Measurements from ENCODE around the gene SFTA2. TPM values are rescaled to one million over a fixed set of nuclear protein-coding genes. Genes with fewer than 3 reads are reported as not detected.

The SFTA2 gene
- total and polyA plus RNA-seq, 10 of the 15 experiments (the other 5 are each of a cell fraction or from before 2014, with no cell fraction given), result 0.15 to 0.92 (median 0.33) TPM; not detected in 4

DNA sequence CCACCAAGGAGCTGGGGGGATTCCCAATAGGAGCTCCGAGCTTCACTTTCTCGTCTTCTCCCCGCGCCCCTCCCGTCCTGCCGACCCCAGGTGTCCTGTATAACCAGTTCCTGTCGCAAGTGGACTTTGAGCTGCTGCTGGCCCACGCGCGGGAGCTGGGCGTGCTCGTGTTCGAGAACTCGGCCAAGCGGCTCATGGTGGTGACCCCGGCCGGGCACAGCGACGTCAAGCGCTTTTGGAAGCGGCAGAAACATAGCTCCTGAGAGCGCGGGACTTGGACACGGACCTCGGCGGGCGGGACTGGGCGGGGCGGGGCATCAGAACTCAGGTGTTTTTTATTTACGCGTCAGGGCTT is 18.3 kb downstream of the SFTA2 start:
- H3K27ac ChIP-seq (ENCODE audit: control insufficient read depth, insufficient read depth), result peak overlapping the region; percentile 56
- RAD21 ChIA-PET (ENCODE audit: unreplicated experiment), result interaction anchor here (0.7 to 4.6 kb wide), 50 partner anchors 9 to 460 kb away, joined by 3 to 138 read pairs (median 5); partner anchors contain the start of genes CCHCR1, DDR1, IER3 and MDC1
- ATAC-seq (peak; percentile 74), DNase-seq (ENCODE audit: low read depth, low spot score) (no peak), FAIRE-seq (no peak)
- CTCF ChIA-PET, result interaction anchor here (0.9 to 9.3 kb wide), 35 partner anchors 10 to 460 kb away, joined by 3 to 122 read pairs (median 7); partner anchors contain the start of genes DDR1 and DHX16
- peak overlapping the region; percentile 77 for H2AFZ ChIP-seq (ENCODE audit: control insufficient read depth, low read depth, low read length)
- peaks cover 12% of the 10 kb centered on the region for H3K79me2 ChIP-seq (ENCODE audit: control insufficient read depth, insufficient read depth, low read length)
- in situ Hi-C loops (cut with MboI) (no loop called here), intact Hi-C loops (cut with micrococcal nuclease; ENCODE audit: unreplicated experiment) (loop anchor here (1.0 to 2.0 kb wide), 2 partner anchors 85 to 129 kb away; no protein-coding TSS in a partner anchor)
- H3K4me2 ChIP-seq (ENCODE audit: control insufficient read depth, insufficient read depth), result peak overlapping the region; percentile 99
- BruUV-seq (replicated peaks), result no TSS peak
- no peaks in the 10 kb centered on the region for H3K9me3 ChIP-seq (replicated peaks; ENCODE audit: control insufficient read depth, insufficient read depth, low read length)
- TF ChIP-seq HDGF (IDR thresholded peaks at IDR 0.05) (peak; percentile 79; the same call in 1 of the 2 replicates), EED (IDR thresholded peaks at IDR 0.05; ENCODE audit: low read depth) (0 out of 2 replicates have a peak, but pooled peaks have one; percentile 6), SUZ12 (IDR thresholded peaks at IDR 0.05; ENCODE audit: unreplicated experiment) (no peak), ZBED1 (IDR thresholded peaks at IDR 0.05; ENCODE audit: borderline replicate concordance) (0 out of 2 replicates have a peak, but pooled peaks have one; percentile 27), IKZF2 (IDR thresholded peaks at IDR 0.05) (peak; percentile 6 to 31; a peak in 1 of 4 replicates), TCF7 (IDR thresholded peaks at IDR 0.05; ENCODE audit: borderline replicate concordance) (no peak), NBN (IDR thresholded peaks at IDR 0.05) (peak; percentile 31; the same call in 1 of the 2 replicates), ZNF207 (IDR thresholded peaks at IDR 0.05; ENCODE audit: borderline replicate concordance) (no peak), TAF1 (IDR thresholded peaks at IDR 0.05; ENCODE audit: borderline replicate concordance, low read depth, low read length) (no peak), RFX5 (IDR thresholded peaks at IDR 0.05; ENCODE audit: low read depth, low read length) (no peak), MTA2 (IDR thresholded peaks at IDR 0.05; ENCODE audit: low read depth) (peak; percentile 40; the same call in 1 of the 2 replicates), RELB (IDR thresholded peaks at IDR 0.05; ENCODE audit: low read depth) (peak; percentile 42; the same call in 1 of the 2 replicates)
- TF ChIP-seq, protein P1, sequence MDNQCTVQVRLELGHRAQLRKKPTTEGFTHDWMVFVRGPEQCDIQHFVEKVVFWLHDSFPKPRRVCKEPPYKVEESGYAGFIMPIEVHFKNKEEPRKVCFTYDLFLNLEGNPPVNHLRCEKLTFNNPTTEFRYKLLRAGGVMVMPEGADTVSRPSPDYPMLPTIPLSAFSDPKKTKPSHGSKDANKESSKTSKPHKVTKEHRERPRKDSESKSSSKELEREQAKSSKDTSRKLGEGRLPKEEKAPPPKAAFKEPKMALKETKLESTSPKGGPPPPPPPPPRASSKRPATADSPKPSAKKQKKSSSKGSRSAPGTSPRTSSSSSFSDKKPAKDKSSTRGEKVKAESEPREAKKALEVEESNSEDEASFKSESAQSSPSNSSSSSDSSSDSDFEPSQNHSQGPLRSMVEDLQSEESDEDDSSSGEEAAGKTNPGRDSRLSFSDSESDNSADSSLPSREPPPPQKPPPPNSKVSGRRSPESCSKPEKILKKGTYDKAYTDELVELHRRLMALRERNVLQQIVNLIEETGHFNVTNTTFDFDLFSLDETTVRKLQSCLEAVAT (IDR thresholded peaks at IDR 0.05), result peak; percentile 37; the same call in 1 of the 2 replicates
- TF ChIP-seq, protein P2, sequence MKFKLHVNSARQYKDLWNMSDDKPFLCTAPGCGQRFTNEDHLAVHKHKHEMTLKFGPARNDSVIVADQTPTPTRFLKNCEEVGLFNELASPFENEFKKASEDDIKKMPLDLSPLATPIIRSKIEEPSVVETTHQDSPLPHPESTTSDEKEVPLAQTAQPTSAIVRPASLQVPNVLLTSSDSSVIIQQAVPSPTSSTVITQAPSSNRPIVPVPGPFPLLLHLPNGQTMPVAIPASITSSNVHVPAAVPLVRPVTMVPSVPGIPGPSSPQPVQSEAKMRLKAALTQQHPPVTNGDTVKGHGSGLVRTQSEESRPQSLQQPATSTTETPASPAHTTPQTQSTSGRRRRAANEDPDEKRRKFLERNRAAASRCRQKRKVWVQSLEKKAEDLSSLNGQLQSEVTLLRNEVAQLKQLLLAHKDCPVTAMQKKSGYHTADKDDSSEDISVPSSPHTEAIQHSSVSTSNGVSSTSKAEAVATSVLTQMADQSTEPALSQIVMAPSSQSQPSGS (IDR thresholded peaks at IDR 0.05; ENCODE audit: low read length), result no peak
- no peaks in the 10 kb centered on the region for H3K27me3 ChIP-seq (replicated peaks in 1 of 2; ENCODE audit: control insufficient read depth in 2 of 2, insufficient read depth in 2 of 2, low read length in 1 of 2)
- peak overlapping the region; percentile 86; the same call in 1 of the 2 replicates for H3K9ac ChIP-seq (ENCODE audit: control insufficient read depth, insufficient read depth, low read length)
- SMC1A ChIA-PET (ENCODE audit: uncharacterized antibody, unreplicated experiment), result interaction anchor here (0.6 to 7.9 kb wide), 29 partner anchors 11 to 372 kb away, joined by 3 to 141 read pairs (median 4); partner anchors contain the start of genes DDR1 and MRPS18B
- H3K4me1 ChIP-seq (ENCODE audit: control insufficient read depth, insufficient read depth, low read length), result peaks cover 10% of the 10 kb centered on the region
- H4K20me1 ChIP-seq (ENCODE audit: control insufficient read depth, insufficient read depth), result no peaks in the 10 kb centered on the region
- 44% methylated on average over 28 of the region's 31 CpGs for WGBS (ENCODE audit: insufficient coverage, insufficient replicate concordance, low lambda C conversion rate, missing lambda C conversion rate)
- POLR2A ChIA-PET, result interaction anchor here (0.6 to 4.4 kb wide), 22 partner anchors 10 to 545 kb away, joined by 3 to 50 read pairs (median 3); partner anchors contain the start of genes DDR1, FLOT1 and MDC1
- peaks cover 6 to 8% of the 10 kb centered on the region in 2 experiments; a peak in 3 of 4 replicates for H3K36me3 ChIP-seq (ENCODE audit: control insufficient read depth in 2 of 2, insufficient read depth in 2 of 2, low read length in 1 of 2)
- H3K4me3 ChIP-seq, result peak overlapping the region; percentile 91; the same call in 1 of the 2 replicates
